Panc1 (cell line): ENCODE data around the gene CPLANE1. TPM values are rescaled to one million over a fixed set of nuclear protein-coding genes. Genes with fewer than 3 reads are reported as not detected.
"Not testable (repeated sequence)": the region's sequence is repeated elsewhere in the genome, so short reads cannot be mapped to it uniquely, and the experiment has no call there.

Experiments
- ATAC-seq: fragments of 200-7000 bp; cut with Tn5 transposase; 2 replicates; pipeline ENCODE4 v1.9.1; 2020; ENCODE audit warnings: mild to moderate bottlenecking, moderate library complexity
- BruUV-seq: library from RNA; stranded (reverse); fragments of 400-500 nt; replicated peaks from 2 replicates; lab custom pipeline; 2021; lab: Mats Ljungman, UMichigan
- CTCF ChIA-PET: fragments of 300-600 bp; sonication (Branson Sonifier 250); formaldehyde crosslinking; loops from one replicate; lab custom pipeline; 2022; ENCODE audit warnings: antibody characterized with exemption; lab: Charles Lee
- POLR2A ChIA-PET: fragments of 300-600 bp; sonication (Branson Sonifier 250); formaldehyde crosslinking; loops from one replicate; lab custom pipeline; 2022; ENCODE audit warnings: antibody characterized with exemption; lab: Charles Lee
- DNase-seq: peaks from one replicate; pipeline ENCODE4 v3.0.0-alpha.2; 2010; ENCODE audit warnings: low read depth, low spot score
- H3K27ac ChIP-seq: 2 replicates; pipeline ENCODE4 v1.5.1; 2011; ENCODE audit warnings: mild to moderate bottlenecking, low read length, inconsistent platforms
- H3K27me3 ChIP-seq: fragments of 200-500 bp; sonication (Bioruptor generic); 2 replicates; pipeline ENCODE4 v1.6.0; 2014; ENCODE audit warnings: low read length, inconsistent platforms; ENCODE audit not compliant: control insufficient read depth, insufficient read depth
- H3K36me3 ChIP-seq: fragments of 200-500 bp; sonication (Bioruptor generic); 2 replicates; pipeline ENCODE4 v1.5.1; 2014; ENCODE audit warnings: inconsistent platforms, mild to moderate bottlenecking, low read length, moderate library complexity; ENCODE audit not compliant: control insufficient read depth, insufficient read depth
- H3K4me1 ChIP-seq: 2 replicates; pipeline ENCODE4 v1.5.1; 2011; ENCODE audit warnings: inconsistent platforms, mild to moderate bottlenecking, low read length, moderate library complexity; ENCODE audit not compliant: control insufficient read depth, insufficient read depth
- H3K4me3 ChIP-seq, 2 experiments: 2 replicates each; pipeline ENCODE4 v1.5.1; 2011 to 2012; ENCODE audit warnings: low read depth in 2 of 2, low read length in 2 of 2, mild to moderate bottlenecking in 2 of 2, inconsistent platforms in 1 of 2, moderate library complexity in 1 of 2
- H3K9me3 ChIP-seq: fragments of 200-500 bp; sonication (Bioruptor generic); 2 replicates; pipeline ENCODE4 v1.5.1; 2014; ENCODE audit warnings: low read depth, mild to moderate bottlenecking, inconsistent platforms, low read length, moderate library complexity; ENCODE audit not compliant: control insufficient read depth, insufficient read depth
- CTCF ChIP-seq: fragments of 450-650 bp; IDR thresholded peaks from 2 replicates; pipeline ENCODE4 v1.5.1; 2017; ENCODE audit warnings: mild to moderate bottlenecking
- POLR2AphosphoS5 ChIP-seq: IDR thresholded peaks from 2 replicates; pipeline ENCODE4 v1.6.1; 2012; ENCODE audit warnings: mild to moderate bottlenecking, low read depth, low read length, moderate library complexity
- REST ChIP-seq, 2 experiments: IDR thresholded peaks; 2 replicates each; pipeline ENCODE4 v1.6.1; 2011 to 2012; ENCODE audit warnings: low read depth in 2 of 2, control low read depth in 1 of 2, low read length in 1 of 2, mild to moderate bottlenecking in 1 of 2, moderate library complexity in 1 of 2; ENCODE audit not compliant: insufficient read depth in 1 of 2
- TCF7L2 ChIP-seq: IDR thresholded peaks from 2 replicates; pipeline ENCODE4 v1.6.1; 2011; ENCODE audit warnings: mild to moderate bottlenecking, low read depth, low read length, inconsistent platforms
- in situ Hi-C: cut with HindIII; loops from 2 replicates; pipeline ENCODE4 v1.10.0; 2016; ENCODE audit warnings: low sequenced_read_pairs, low pct_unique_long_range_greater_than_20kb
- intact Hi-C: fragments of 100-400 bp; cut with micrococcal nuclease; formaldehyde crosslinking; loops from one replicate; pipeline ENCODE4 v1.10.0; 2022; ENCODE audit not compliant: unreplicated experiment
- total RNA-seq: library from RNA; stranded (reverse); gene quantifications from one replicate; pipeline ENCODE4 v1.2.1, GENCODE V29; 2021; ENCODE audit not compliant: unreplicated experiment

CPLANE1 gene
- total RNA-seq, 1 experiment from 2014 or later: 18.1 TPM

- ChIA-PET CTCF (no interaction called here), POLR2A (no interaction called here)
- no peak overlapping the region for H3K4me3 ChIP-seq
- no TSS peak for BruUV-seq
- DNase-seq (no peak), ATAC-seq (no peak)
- in situ Hi-C loops (no loop called here), intact Hi-C loops (no loop called here)
- no peaks in the 10 kb centered on the region for H3K27me3 ChIP-seq
- H3K27ac ChIP-seq: no peak overlapping the region
- H3K9me3 ChIP-seq: no peaks in the 10 kb centered on the region
- peaks cover 14% of the 10 kb centered on the region for H3K36me3 ChIP-seq
- TF ChIP-seq TCF7L2 (no peak), POLR2AphosphoS5 (no peak), CTCF (no peak), REST (IDR thresholded peaks at IDR 0.05; ENCODE audit: insufficient read depth in 1 of 2, low read depth in 2 of 2, low read length in 1 of 2) (no peak)
- no peaks in the 10 kb centered on the region for H3K4me1 ChIP-seq
These were observed 27.0 kb downstream of the CPLANE1 start for GRCh38 chr5:37222181-37222580.

GRCh38 chr5:37220426-37220825, 28.8 kb downstream of the CPLANE1 start:
- intact Hi-C loops, H3K9me3 ChIP-seq, H3K27me3 ChIP-seq, POLR2A ChIA-PET, BruUV-seq, H3K4me3 ChIP-seq, DNase-seq, CTCF ChIA-PET, H3K36me3 ChIP-seq, in situ Hi-C loops, ATAC-seq, H3K27ac ChIP-seq, H3K4me1 ChIP-seq: not testable (repeated sequence)

- H3K9me3 ChIP-seq, H3K27me3 ChIP-seq, H3K4me1 ChIP-seq, H3K36me3 ChIP-seq, CTCF ChIA-PET, H3K27ac ChIP-seq, ATAC-seq, intact Hi-C loops, POLR2A ChIA-PET, in situ Hi-C loops, DNase-seq, BruUV-seq, H3K4me3 ChIP-seq: not testable (repeated sequence)
These were observed 29.8 kb downstream of the CPLANE1 start for GRCh38 chr5:37219384-37219783.
